Right atrium auricular region (tissue), 2 donors: ENCODE measurements around the gene PTGES. TPM values are rescaled to one million over a fixed set of nuclear protein-coding genes. Genes with fewer than 3 reads are reported as not detected.

Experiments
- DNase-seq: peaks from one replicate; pipeline ENCODE4 v3.0.0-alpha.2; 2019; ENCODE audit warnings: low spot score
- H3K27ac ChIP-seq, 2 donors: fragments of 200-600 bp; sonication (generic); 1 replicate in 1 of 2; 2 replicates in 1 of 2; pipeline ENCODE4 v1.5.1; 2016 to 2019
- H3K27me3 ChIP-seq, 2 donors: fragments of 200-600 bp; sonication (generic); one replicate each; pipeline versions ENCODE4 v1.5.1 to v1.6.0; 2017 to 2019
- H3K36me3 ChIP-seq: fragments of 200-600 bp; sonication (generic); one replicate; pipeline ENCODE4 v1.5.1; 2016
- H3K4me1 ChIP-seq, 2 donors: fragments of 200-600 bp; sonication (generic); one replicate each; pipeline versions ENCODE4 v1.5.1 to v1.6.0; 2017 to 2019
- H3K4me3 ChIP-seq, 2 donors: fragments of 200-600 bp; sonication (generic); 1 replicate in 1 of 2; 2 replicates in 1 of 2; pipeline ENCODE4 v1.5.1; 2017 to 2019; ENCODE audit warnings: mild to moderate bottlenecking in 1 of 2, moderate library complexity in 1 of 2
- H3K9me3 ChIP-seq, 2 donors: fragments of 200-600 bp; sonication (generic); one replicate each; pipeline ENCODE4 v1.5.1; 2019
- CTCF ChIP-seq, 2 donors: fragments of 200-600 bp; sonication (generic); IDR thresholded peaks; one replicate each; pipeline ENCODE4 v1.5.1; 2019; ENCODE audit warnings: antibody characterized with exemption in 2 of 2
- total RNA-seq, 2 donors: library from RNA; depleted of rRNA; stranded (reverse); fragments of >200 nt; gene quantifications; one replicate each; pipeline ENCODE4 v1.1.0, GENCODE V29; 2016

The PTGES gene
- total RNA-seq, 2 donors from 2014 or later: 1.1 to 2.6 TPM

- Histone ChIP-seq H3K4me3 (no peak overlapping the region), H3K27me3 (no peaks in the 10 kb centered on the region), H3K36me3 (no peaks in the 10 kb centered on the region), H3K27ac (no peak overlapping the region), H3K4me1 (no peaks in the 10 kb centered on the region), H3K9me3 (no peaks in the 10 kb centered on the region)
- TF ChIP-seq CTCF (IDR thresholded peaks at IDR 0.05): no peak
- DNase-seq: no peak
These were observed 7.6 kb downstream of the PTGES start for GRCh38 chr9:129745200-129745599.

DNA sequence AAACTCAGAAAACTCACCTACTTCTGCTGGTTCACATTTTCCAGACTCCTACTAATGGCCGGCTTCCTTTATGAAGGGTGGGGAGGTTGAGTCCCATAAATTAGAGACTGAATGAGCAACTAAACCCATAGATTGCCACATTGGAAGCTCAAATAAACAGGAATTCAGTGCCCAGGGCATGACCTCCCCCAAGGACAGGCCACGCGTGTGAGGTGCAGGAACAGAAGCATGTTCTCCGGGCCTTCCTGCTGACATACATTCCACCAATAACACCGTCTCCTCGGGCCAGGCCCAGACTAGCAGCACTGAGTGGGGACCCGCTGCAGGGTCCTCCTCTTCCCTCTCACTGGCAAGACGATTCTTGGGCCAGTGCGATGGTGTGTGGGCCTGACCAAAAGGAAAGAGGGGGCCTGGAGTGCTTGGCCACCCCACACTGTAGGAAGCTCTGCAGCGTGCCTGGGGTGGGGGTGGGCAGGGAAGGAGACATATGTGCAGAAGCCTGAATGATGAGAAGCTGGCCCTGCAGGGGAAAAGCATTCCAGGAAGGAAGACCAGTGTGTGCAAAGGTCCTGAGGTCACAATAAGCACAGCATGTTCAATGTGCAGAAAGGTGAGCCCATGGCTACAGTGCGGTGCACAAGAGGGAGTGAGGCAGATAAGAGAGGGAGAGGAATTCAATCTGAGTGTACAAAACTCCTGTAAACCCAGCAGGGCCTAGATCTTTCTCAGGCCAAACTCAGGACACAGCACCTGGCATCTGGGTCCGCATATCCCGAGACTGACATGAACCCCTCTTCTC, 12.0 kb downstream of the PTGES start:
- peaks cover 0 to 11% of the 10 kb centered on the region in 2 donors for H3K4me1 ChIP-seq
- H3K27me3 ChIP-seq: no peaks in the 10 kb centered on the region
- H3K9me3 ChIP-seq: no peaks in the 10 kb centered on the region
- H3K36me3 ChIP-seq: no peaks in the 10 kb centered on the region
- no peak overlapping the region for H3K4me3 ChIP-seq
- DNase-seq: no peak
- no peak for TF ChIP-seq CTCF (IDR thresholded peaks at IDR 0.05)
- H3K27ac ChIP-seq: no peak overlapping the region

DNA sequence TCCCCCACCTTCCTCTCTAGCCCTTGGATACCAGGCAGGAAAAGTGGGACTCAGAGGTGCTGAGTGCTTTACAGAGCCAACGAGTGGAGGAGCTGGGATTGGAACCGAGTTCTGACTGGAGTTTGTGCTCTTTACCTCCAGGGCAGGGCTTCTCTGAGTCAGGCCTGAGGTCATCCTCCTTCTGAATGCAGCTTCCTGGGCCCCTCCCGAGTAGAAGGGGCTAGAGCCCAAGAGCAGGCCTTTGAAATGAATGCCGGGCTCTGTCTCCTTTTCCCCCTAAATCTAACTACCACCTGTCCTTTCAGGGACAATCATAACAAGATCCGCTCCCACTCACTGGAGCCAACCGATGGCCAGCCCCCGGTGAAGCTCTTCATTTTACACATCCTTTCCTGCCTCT, 12.7 kb downstream of the PTGES start:
- Histone ChIP-seq H3K27ac (no peak overlapping the region), H3K4me3 (no peak overlapping the region), H3K4me1 (peaks cover 0 to 11% of the 10 kb centered on the region in 2 donors), H3K9me3 (no peaks in the 10 kb centered on the region), H3K36me3 (no peaks in the 10 kb centered on the region), H3K27me3 (no peaks in the 10 kb centered on the region)
- no peak for TF ChIP-seq CTCF (IDR thresholded peaks at IDR 0.05)
- no peak for DNase-seq

DNA sequence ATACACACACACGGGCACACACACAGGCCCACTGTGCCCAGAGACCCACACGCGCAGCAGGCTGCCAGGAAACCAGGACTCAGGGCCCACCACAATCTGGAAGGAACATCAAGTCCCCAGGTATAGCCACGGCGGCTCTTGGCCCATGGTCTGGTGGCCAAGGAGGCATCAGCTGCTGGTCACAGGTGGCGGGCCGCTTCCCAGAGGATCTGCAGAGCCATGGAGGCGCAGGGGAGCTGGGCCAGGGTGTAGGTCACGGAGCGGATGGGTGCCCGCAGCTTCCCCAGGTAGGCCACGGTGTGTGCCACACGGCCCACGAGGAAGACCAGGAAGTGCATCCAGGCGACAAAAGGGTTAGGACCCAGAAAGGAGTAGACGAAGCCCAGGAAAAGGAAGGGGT, 13.4 kb downstream of the PTGES start:
- TF ChIP-seq CTCF (IDR thresholded peaks at IDR 0.05): no peak
- H3K4me1 ChIP-seq: peaks cover 0 to 11% of the 10 kb centered on the region in 2 donors
- no peaks in the 10 kb centered on the region for H3K9me3 ChIP-seq
- no peaks in the 10 kb centered on the region for H3K27me3 ChIP-seq
- no peak overlapping the region for H3K27ac ChIP-seq
- no peaks in the 10 kb centered on the region for H3K36me3 ChIP-seq
- H3K4me3 ChIP-seq: no peak overlapping the region
- no peak for DNase-seq

DNA sequence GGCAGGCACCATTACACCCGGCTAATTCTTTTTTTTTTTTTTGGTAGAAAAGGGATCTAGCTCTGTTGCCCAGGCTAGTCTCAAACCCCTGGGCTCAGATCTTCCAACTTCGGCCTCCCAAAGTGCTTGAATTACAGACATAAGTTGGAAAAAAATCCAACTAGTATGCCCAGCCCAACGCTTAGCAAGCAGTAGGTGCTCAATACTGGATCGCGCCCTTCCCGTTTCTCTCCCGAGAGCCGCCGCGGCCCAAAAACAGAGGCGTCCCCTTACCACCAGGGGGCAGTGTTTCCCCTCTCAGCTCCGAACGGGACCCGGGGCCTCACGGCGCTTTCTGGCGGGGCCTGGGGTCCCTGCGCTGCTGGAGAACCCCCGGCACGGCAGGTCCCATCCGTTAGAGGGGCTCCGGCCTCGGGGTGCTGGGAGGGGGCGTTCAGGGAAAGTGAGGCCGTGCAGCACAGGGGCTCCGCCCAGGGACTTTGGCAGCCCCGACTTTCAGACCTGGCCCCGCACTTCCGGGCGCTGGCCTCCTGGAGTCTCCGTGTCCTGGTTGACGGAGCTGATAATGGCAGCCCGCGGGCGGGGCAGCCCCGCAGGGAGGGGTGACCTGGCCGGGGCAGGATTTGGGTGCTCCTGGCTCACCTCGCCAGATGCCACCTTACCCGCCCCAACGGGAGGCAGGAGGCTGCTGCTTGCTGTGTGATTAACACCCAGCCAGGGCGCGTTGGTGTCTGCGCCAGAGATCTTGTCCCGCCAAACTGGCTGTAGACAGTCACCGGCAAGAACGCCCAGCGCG, 15.2 kb downstream of the PTGES start:
- H3K27me3 ChIP-seq: no peaks in the 10 kb centered on the region
- peak overlapping the region; percentile 51 to 57 for H3K4me3 ChIP-seq
- H3K4me1 ChIP-seq: peaks cover 0 to 11% of the 10 kb centered on the region in 2 donors
- peak; percentile 90 for DNase-seq
- no peaks in the 10 kb centered on the region for H3K9me3 ChIP-seq
- H3K36me3 ChIP-seq: no peaks in the 10 kb centered on the region
- peak; percentile 96 to 97 for TF ChIP-seq CTCF (IDR thresholded peaks at IDR 0.05)
- peak overlapping the region; percentile 70 to 71 for H3K27ac ChIP-seq
